ENCODE results near the gene EMP2. TPM values are rescaled to one million over a fixed set of nuclear protein-coding genes. Genes with fewer than 3 reads are reported as not detected.

Gene EMP2
- 10 to 100 TPM in 3 of 4 donors, 1 to 10 TPM in 1; 7.9 to 13.5 (median 11.7) TPM for total RNA-seq

GRCh38 chr16:10579965-10580882 is at the start of gene EMP2:
Gene EMP2 (minus strand): TSS chr16:10580598. CDS start chr16:10547617, 32,981 bp downstream.
- Histone ChIP-seq H3K27me3 (no peaks in the 10 kb centered on the region), H3K36me3 (no peaks in the 10 kb centered on the region), H3K9me3 (no peaks in the 10 kb centered on the region), H3K4me3 (peak within 1 kb of the TSS; percentile 80 to 96 (median 88)), H3K27ac (peak within 1 kb of the TSS; percentile 87 to 93 (median 88)), H3K4me1 (peaks cover 39 to 50% of the 10 kb centered on the region in 2 donors)
- ATAC-seq (peak; percentile 41 to 49), DNase-seq (peak; percentile 23 to 54)
- intact Hi-C loops (cut with DNase I; ENCODE audit: low total_unique reads) = loop anchor here (2.0 to 10.0 kb wide), 4 partner anchors 21 to 1485 kb away; partner anchors contain the start of gene HAPSTR1
- TF ChIP-seq CTCF (IDR thresholded peaks at IDR 0.05 in 4 of 5, conservative IDR thresholded peaks at IDR 0.05 in 1 of 5) (peak; percentile 33 to 67 (median 59)), POLR2A (IDR thresholded peaks at IDR 0.05) (peak; percentile 74 to 83)
- in situ Hi-C loops (cut with MboI; ENCODE audit: low sequenced_read_pairs in 4 of 4) = loop anchor here in 2 of 4 donors (10.0 kb wide), 2 partner anchors 55 to 65 kb away; no protein-coding TSS in a partner anchor

- in situ Hi-C loops (cut with MboI; ENCODE audit: low sequenced_read_pairs in 4 of 4) = no loop called here
These were observed 49.2 kb upstream of the EMP2 start for GRCh38 chr16:10629592-10629963.

GRCh38 chr16:10625595-10626357 is 45.4 kb upstream of the EMP2 start:
- Histone ChIP-seq H3K27ac (no peak overlapping the region), H3K36me3 (no peaks in the 10 kb centered on the region), H3K4me3 (no peak overlapping the region), H3K27me3 (no peaks in the 10 kb centered on the region), H3K4me1 (no peaks in the 10 kb centered on the region), H3K9me3 (no peaks in the 10 kb centered on the region)
- TF ChIP-seq CTCF (IDR thresholded peaks at IDR 0.05 in 4 of 5, conservative IDR thresholded peaks at IDR 0.05 in 1 of 5) = no peak
- no peak for TF ChIP-seq POLR2A (IDR thresholded peaks at IDR 0.05)
- no peak for ATAC-seq
- intact Hi-C loops (cut with DNase I; ENCODE audit: low total_unique reads) (no loop called here), in situ Hi-C loops (cut with MboI; ENCODE audit: low sequenced_read_pairs in 4 of 4) (no loop called here)
- no peak for DNase-seq

More at GRCh38 chr16:10629592-10629963, 49.2 kb upstream of the EMP2 start:
- H3K9me3 ChIP-seq = no peaks in the 10 kb centered on the region
- intact Hi-C loops (cut with DNase I; ENCODE audit: low total_unique reads) = no loop called here
- no peaks in the 10 kb centered on the region for H3K4me1 ChIP-seq
- no peak for DNase-seq
- H3K27ac ChIP-seq = no peak overlapping the region
- ATAC-seq = no peak
- H3K4me3 ChIP-seq = no peak overlapping the region
- H3K27me3 ChIP-seq = no peaks in the 10 kb centered on the region
- no peak for TF ChIP-seq POLR2A (IDR thresholded peaks at IDR 0.05)
- TF ChIP-seq CTCF (IDR thresholded peaks at IDR 0.05 in 4 of 5, conservative IDR thresholded peaks at IDR 0.05 in 1 of 5) = no peak
- no peaks in the 10 kb centered on the region for H3K36me3 ChIP-seq

- ATAC-seq (no peak), DNase-seq (no peak)
- intact Hi-C loops (cut with DNase I; ENCODE audit: low total_unique reads) (no loop called here), in situ Hi-C loops (cut with MboI; ENCODE audit: low sequenced_read_pairs in 4 of 4) (no loop called here)
- TF ChIP-seq POLR2A (IDR thresholded peaks at IDR 0.05) (no peak), CTCF (IDR thresholded peaks at IDR 0.05 in 4 of 5, conservative IDR thresholded peaks at IDR 0.05 in 1 of 5) (no peak)
- Histone ChIP-seq H3K27ac (no peak overlapping the region), H3K4me1 (no peaks in the 10 kb centered on the region), H3K4me3 (no peak overlapping the region), H3K9me3 (no peaks in the 10 kb centered on the region), H3K27me3 (no peaks in the 10 kb centered on the region), H3K36me3 (no peaks in the 10 kb centered on the region)
These were observed 44.1 kb upstream of the EMP2 start for GRCh38 chr16:10624527-10624926.
